NCI-H526 (cell line): ENCODE measurements around the gene MAP2K7.

ENCODE experiments used
- DNase-seq, 2 experiments: peaks; one replicate each; lab custom pipeline; 2025; lab: John Stamatoyannopoulos, UW

Gene MAP2K7

DNA sequence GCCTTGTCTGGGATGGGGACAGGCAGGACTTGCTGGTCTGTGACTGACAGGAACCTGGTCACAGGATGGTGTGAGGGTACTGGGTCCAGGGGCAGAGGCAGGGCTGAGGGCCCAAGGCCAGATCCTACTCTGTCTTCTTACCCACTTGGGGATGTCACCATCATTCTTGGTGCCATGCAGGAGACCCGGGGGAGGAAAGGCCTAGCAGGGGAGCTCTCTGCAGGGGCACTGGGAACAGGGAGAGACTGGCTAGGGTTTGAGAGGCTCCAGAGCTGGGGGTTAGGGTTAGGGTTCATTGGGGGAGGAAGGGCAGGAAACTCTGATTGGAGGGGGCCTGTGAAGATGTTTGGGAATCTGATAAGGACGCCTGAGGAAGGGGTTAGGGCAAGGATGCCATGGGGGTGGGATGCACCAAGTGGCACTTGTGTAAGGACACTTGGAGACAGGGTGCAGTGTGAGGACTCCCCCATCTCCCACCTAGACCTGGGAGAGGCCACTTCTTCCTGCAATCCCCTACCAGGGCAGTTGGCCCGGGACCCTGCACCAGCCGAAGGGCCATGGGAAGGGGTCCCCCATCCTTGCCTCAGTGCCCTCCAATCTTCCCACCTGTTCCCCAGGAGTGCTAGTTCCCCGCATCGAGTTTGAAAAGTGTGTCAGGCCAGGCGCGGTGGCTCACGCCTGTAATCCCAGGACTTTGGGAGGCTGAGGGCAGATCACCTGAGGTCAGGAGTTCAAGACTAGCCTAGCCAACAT, 36.4 kb upstream of the MAP2K7 start:
- no peak for DNase-seq

DNA sequence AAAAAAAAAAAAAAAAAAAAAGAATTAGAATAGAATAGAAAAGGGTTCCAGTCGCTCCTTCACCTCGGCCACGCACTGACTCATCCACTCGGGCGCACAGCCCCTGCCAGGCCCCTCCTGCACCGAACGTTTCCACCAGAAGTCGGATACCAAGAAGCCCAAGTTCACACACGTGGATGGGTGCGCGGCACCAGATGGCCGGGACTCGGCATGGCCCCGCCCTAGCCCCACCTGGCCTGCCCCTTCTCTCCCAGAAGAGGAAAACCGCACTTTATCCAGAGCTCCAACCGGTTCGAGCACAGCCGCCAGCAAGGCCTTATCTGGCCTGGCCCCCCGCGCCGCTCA, 35.4 kb upstream of the MAP2K7 start:
- no peak for DNase-seq

DNA sequence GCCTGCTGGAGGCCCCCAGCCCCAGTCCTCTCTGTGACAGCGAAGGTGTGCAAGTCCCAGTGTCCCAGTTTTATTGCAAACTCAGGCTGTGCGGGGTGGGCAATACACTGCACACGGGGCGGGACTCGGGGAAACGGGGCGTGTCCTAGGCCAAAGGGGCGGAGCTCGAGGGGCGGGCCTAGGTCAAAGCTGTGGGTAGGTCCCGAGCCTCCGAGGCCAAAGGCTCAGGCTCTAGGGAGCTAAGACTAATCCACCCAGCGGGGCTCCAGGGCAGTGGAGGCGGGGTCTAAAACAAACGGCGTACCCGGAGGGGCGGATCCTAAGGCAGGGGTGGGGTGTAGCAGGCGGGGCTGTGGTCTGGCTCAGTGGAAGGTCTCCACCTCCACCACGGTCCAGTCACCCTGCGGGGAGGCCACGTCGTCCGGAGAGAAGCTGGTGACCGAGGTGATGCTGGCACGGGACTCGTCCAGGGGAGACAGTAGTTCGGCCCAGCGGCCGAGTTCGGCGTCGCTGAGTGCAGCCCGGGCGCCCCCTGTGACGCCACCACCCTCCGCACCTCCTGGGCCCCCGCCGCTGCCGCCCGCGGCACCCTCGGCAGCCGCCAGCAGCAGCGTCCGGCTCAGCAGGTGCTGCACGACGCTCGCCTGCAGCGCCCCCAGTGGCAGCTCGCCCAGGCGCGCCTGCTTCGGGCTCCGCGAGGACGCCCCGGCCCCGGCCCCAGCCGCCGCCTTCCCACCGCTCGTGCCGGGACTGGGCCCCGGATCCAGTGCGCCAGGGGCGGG, 34.8 kb upstream of the MAP2K7 start:
- no peak for DNase-seq

DNA sequence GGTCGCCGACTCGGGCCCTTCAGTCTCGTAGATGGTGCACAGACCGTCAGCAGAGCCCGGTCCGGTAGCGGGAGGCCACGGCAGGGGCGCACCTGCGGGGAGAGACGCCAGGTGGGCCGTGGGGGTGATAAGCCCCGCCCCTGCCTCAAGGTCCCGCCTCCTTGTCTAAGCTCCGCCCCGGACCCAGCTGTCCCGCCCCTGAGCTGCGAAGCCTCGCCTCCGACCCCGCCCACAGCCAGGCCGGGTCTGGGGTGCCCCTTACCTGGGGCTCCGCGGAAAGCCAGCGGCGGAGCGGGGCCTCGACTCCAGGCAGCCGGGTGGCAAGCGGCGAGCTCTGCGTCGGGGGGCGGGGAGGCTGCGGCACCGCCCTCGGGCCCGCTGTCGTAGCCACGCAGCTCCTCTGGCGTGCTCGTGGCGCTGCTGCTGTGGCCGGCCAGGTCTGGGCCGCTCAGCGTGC, 34.2 kb upstream of the MAP2K7 start:
- no peak for DNase-seq

DNA sequence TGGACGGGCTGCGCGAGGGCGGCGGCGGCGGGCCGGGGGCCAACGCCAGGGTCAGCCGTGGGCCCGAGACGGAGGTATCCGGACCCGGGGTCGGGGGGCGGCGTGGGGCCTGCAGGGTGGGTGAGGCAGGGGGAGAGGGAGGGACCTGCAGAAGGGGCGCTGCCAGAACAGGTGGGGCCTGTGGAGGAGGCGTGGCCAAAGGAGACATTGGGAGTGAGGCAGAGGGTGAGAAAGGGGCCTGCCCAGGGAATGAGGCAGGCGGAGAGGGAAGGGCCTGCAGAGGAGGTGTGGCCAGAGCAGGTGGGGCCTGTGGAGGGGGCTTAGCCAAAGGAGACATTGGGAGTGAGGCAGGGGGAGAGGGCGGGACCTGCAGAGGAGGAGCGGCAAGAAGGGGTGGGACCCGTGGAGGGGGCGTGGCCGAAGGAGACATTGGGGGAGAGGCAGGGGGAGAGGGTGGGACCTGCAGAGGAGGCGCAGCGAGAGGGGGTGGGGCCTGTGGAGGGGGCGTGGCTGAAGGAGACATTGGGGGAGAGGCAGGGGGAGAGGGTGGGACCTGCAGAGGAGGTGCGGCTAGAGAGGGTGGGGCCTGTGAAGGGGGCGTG, 33.7 kb upstream of the MAP2K7 start:
- peak in 1 of 2 experiments; percentile 65 for DNase-seq

- peak; percentile 30 to 74 for DNase-seq
Observed at GRCh38 chr19:7870571-7871436, 32.9 kb upstream of the MAP2K7 start.

GRCh38 chr19:7871437-7872305, 32.0 kb upstream of the MAP2K7 start:
- peak; percentile 80 to 96 for DNase-seq

DNA sequence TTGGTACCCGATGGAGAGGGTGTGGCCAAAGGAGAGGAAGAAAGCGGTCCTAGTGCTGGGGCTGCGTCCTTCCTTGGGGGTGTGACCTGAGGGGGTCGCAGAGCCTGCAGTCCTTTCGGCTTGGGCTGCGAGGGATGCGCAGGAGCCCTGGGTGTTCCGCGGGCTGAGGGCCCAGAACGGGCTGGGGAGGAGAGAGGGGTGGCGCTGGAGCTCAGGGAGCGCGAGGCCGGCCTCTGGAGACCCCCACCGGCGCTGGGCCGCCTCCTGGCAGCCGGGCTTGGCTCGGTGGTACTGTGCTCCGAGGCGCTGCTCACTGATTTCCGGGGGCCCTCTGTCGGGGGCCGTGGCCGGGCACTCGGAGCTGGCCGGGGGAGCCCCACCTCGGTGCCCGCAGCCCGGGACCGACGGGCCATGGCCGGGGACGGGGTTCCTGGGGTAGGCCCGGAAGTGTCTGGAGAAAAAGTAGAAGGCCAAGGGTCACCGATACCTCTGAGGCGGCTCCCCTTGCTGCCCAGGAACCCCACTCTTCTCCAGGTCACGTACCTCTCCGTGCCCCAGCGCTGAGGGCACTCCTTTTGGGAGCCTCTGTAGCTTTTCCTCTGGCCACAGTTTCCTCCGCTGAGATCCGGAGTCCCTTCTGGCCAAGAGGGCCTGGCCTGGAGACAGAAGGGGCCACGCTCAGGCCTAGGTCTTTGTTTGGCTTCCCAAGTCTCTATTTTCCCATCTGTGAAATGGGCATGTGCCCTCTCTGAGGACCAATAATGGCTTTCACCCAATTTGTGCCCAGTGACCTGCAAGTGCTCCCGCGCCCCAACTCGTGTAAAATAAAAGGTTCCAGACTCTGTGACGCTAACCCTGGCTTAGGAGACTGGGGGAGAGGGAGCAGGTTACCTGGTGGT, 31.1 kb upstream of the MAP2K7 start:
- DNase-seq = no peak

GRCh38 chr19:7873304-7874075, 30.2 kb upstream of the MAP2K7 start:
- no peak for DNase-seq

GRCh38 chr19:7874076-7874896, 29.4 kb upstream of the MAP2K7 start, which contains the start of gene PRR36:
PRR36 (minus strand) TSS chr19:7874390; CDS start chr19:7873689, 701 bp downstream.
- peak; percentile 53 to 86 for DNase-seq

DNA sequence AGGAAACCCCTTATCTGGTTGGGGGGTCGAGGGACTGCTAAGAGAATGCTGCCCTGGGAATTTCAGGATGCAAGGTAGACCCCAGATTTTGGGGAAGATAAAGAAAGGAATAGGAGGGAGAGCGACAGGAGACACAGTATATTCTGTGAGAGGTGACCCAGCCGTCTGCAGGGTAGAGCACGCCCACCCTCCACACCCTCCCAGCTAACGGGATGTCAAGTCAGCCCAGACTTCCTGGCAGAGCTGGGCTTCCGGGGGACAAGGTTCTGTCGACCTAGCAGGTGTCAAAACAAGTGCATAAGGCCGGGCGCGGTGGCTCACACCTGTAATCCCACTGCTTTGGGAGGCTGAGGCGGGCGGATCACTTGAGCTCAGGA, 28.8 kb upstream of the MAP2K7 start:
- DNase-seq = no peak

DNA sequence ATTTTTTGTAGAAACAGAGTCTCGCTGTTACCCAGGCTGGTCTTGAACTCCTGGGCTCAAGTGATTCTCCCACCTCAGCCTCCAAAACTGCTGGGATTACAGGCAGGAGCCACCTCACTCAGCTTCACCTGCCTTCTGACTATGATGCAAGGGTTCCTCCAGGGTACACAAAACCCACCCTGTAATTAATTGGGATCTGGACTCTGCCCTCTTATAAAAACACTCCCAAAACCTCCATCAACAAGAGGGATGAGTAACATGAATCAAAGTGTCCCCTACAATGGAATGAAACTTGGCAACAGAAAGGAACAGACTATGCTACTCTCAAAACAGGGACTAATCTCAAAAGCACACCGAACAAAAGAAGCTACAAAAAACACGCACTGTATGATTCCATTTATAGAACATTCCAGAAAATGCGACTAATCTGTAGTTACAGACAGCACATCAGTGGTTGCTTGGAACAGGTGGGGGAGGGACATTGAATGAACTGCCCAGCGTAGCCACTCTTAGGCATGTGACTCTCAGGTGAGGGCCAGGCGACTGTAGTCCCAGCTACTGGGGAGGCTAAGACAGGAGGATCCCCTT, 26.3 kb upstream of the MAP2K7 start:
- DNase-seq = no peak

- DNase-seq = no peak
Observed at GRCh38 chr19:7879111-7879807, 24.4 kb upstream of the MAP2K7 start.

DNA sequence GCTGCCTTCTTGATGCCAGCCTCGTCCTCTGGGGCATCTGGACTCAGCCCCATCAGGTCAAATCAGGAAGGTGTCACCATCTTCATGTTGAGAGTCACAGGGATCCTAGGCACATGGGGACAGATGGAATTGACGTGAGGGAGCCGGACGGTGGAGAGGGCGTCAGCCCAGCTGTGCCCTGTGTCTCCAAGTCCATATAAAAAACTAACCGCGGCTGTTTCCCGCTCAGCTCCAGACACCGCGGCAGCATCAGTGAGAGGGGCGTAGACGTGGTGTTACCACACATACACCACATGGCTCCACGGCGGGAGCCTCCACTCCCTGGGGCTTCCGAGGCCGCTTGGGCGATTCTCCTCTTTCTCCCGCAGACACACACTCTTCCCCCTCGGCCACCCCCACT, 23.8 kb upstream of the MAP2K7 start:
- DNase-seq = no peak

GRCh38 chr19:7881910-7882309, 21.8 kb upstream of the MAP2K7 start:
- no peak for DNase-seq

- no peak for DNase-seq
Observed at GRCh38 chr19:7883105-7883504, 20.6 kb upstream of the MAP2K7 start.
